Activated CD4-positive, alpha-beta T cell treated with anti-CD3 and anti-CD28 coated beads for 36 hours (primary cell): Measurements from ENCODE around the gene CHCHD6. TPM values are rescaled to one million over a fixed set of nuclear protein-coding genes. Genes with fewer than 3 reads are reported as not detected.

Experiments
- ATAC-seq: fragments of 200-7000 bp; cut with Tn5 transposase; one replicate; pipeline ENCODE4 v1.10.0; 2021; ENCODE audit warnings: mild to moderate bottlenecking, moderate library complexity
- CTCF ChIA-PET: fragments of 350-600 bp; sonication (Branson Sonifier 250); formaldehyde crosslinking; loops from one replicate; lab custom pipeline; 2021; ENCODE audit warnings: antibody characterized with exemption; lab: Charles Lee
- POLR2A ChIA-PET: fragments of 350-600 bp; sonication (Branson Sonifier 250); formaldehyde crosslinking; loops from one replicate; lab custom pipeline; 2021; ENCODE audit warnings: antibody characterized with exemption, inconsistent platforms; lab: Charles Lee
- DNase-seq: peaks from one replicate; pipeline ENCODE4 v3.0.0-alpha.2; 2020
- H3K27ac Mint-ChIP-seq: one replicate; pipeline ENCODE4 v1.8.0; 2021; ENCODE audit warnings: mixed read lengths
- H3K27me3 Mint-ChIP-seq: one replicate; pipeline ENCODE4 v1.8.0; 2021; ENCODE audit warnings: mixed read lengths
- H3K36me3 Mint-ChIP-seq: one replicate; pipeline ENCODE4 v1.8.0; 2021; ENCODE audit warnings: low read depth, mixed read lengths
- H3K4me1 Mint-ChIP-seq: one replicate; pipeline ENCODE4 v1.8.0; 2021; ENCODE audit warnings: mixed read lengths
- H3K4me3 Mint-ChIP-seq: one replicate; pipeline ENCODE4 v1.8.0; 2021; ENCODE audit warnings: mild to moderate bottlenecking, moderate library complexity, mixed read lengths
- H3K9me3 Mint-ChIP-seq: one replicate; pipeline ENCODE4 v1.8.0; 2021; ENCODE audit warnings: low read depth, mixed read lengths
- intact Hi-C, 2 experiments: fragments of 100-400 bp; cut with DNase I in 1 of 2; cut with micrococcal nuclease in 1 of 2; formaldehyde crosslinking; loops; one replicate each; pipeline versions ENCODE4 v1.14.2 to v1.15.1; 2022 to 2024; cut with DNase I, micrococcal nuclease
- total RNA-seq, 2 experiments: library from RNA; stranded (reverse); gene quantifications; one replicate each; pipeline ENCODE4 v1.2.3, GENCODE V29; 2021

Gene CHCHD6
- total RNA-seq, 2 experiments from 2014 or later, result 17.1 to 17.7 TPM

DNA sequence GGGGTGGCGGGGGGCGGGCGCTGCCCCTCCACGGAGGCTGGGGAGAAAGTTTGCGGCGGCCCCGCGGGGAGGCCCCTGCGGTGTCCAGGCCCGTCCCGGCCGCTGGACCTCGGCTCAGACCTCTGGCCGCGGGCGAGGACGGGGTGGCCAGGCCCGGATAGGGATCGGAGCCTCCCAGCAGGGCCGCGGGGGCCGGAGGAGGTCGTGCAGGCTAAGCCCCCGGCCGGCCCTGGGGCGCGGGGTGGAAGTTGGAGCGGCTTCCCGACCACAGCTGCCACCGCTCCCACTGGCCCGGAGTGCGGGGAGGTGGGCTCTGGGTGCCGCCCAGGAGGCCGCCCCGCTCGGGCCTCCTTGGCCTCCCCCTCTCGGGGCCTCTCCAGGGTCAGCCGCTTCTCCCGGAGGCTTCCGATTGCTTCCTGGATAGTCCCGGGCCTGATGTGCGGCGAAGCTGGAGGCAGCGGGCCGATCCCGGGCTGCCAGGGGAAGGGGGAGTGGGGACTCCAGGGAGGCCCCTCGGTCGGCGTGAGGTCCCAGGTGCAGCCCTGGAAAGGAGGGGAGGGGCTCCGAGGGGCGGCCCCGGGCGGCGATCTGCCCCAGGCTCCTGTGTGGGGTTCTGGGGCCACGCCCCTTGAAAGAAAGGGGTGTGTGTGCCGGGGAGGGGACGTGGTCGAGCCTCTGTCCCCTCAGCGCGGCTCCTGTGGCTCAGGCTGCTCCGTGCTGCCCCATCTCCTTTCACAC is 279.8 kb downstream of the CHCHD6 start:
- Mint-ChIP-seq H3K27me3 (no peaks in the 10 kb centered on the region), H3K4me3 (peak overlapping the region; percentile 51), H3K36me3 (no peaks in the 10 kb centered on the region), H3K4me1 (peaks cover 20% of the 10 kb centered on the region), H3K9me3 (no peaks in the 10 kb centered on the region), H3K27ac (no peak overlapping the region)
- ChIA-PET POLR2A (interaction anchor here (0.5 to 0.8 kb wide), 2 partner anchors 10 to 331 kb away, joined by 3 read pairs; no protein-coding TSS in a partner anchor), CTCF (interaction anchor here (1.1 kb wide), 1 partner anchor 10 kb away, joined by 3 read pairs; no protein-coding TSS in a partner anchor)
- DNase-seq (peak; percentile 60), ATAC-seq (no peak)
- intact Hi-C loops, result loop anchor here (2.0 to 10.0 kb wide), 8 partner anchors 279 to 1069 kb away; partner anchors contain the start of genes CHCHD6 (in 1 of the 2), KLF15 (in 1 of the 2) and SLC41A3 (in 1 of the 2)

DNA sequence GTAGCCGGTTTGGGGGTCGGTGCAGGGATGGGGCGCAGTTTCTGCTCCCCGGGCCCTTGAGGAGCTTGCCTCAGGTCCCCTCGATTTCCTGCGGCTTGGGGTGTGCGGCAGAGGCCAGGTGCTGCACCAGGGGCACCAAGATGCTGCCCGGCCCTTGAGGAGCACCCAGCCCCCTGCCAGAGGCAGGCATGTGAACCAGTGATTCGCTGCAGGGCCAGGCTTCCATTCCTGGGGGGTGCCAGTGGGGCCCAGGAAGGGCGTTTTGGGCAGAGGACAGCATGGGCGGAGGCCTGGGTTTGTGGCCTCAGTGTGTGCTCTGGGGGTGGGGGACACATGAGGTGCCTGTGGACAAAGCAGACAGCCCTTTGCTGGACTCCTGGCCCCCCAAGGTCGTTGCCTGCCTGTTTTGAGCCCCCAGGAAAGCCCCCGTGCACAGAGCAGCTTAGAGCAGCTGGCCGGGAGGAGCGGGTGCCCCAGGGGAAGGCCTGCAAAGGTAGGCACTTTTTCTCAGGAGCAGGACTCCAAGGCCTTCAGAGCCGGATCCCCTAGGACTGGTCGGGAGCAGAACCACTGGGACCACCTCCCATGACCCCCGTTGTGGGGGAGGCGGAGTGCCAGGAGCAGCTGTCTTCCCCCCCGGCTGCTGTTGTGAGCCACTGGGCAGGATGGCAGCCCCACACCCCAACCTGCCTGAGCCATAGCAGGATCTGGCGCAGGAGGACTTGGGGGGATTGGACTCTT is 280.5 kb downstream of the CHCHD6 start:
- DNase-seq (no peak), ATAC-seq (no peak)
- intact Hi-C loops, result loop anchor here (5.0 to 10.0 kb wide), 5 partner anchors 280 to 1070 kb away; partner anchors contain the start of gene CHCHD6 (in 1 of the 2)
- Mint-ChIP-seq H3K27ac (no peak overlapping the region), H3K4me1 (peaks cover 15% of the 10 kb centered on the region), H3K36me3 (peaks cover 4% of the 10 kb centered on the region), H3K9me3 (no peaks in the 10 kb centered on the region), H3K4me3 (peak overlapping the region; percentile 51), H3K27me3 (no peaks in the 10 kb centered on the region)
- ChIA-PET POLR2A (interaction anchor here (0.5 to 0.8 kb wide), 2 partner anchors 11 to 332 kb away, joined by 3 read pairs; no protein-coding TSS in a partner anchor), CTCF (interaction anchor here (1.1 kb wide), 1 partner anchor 9 kb away, joined by 3 read pairs; no protein-coding TSS in a partner anchor)

DNA sequence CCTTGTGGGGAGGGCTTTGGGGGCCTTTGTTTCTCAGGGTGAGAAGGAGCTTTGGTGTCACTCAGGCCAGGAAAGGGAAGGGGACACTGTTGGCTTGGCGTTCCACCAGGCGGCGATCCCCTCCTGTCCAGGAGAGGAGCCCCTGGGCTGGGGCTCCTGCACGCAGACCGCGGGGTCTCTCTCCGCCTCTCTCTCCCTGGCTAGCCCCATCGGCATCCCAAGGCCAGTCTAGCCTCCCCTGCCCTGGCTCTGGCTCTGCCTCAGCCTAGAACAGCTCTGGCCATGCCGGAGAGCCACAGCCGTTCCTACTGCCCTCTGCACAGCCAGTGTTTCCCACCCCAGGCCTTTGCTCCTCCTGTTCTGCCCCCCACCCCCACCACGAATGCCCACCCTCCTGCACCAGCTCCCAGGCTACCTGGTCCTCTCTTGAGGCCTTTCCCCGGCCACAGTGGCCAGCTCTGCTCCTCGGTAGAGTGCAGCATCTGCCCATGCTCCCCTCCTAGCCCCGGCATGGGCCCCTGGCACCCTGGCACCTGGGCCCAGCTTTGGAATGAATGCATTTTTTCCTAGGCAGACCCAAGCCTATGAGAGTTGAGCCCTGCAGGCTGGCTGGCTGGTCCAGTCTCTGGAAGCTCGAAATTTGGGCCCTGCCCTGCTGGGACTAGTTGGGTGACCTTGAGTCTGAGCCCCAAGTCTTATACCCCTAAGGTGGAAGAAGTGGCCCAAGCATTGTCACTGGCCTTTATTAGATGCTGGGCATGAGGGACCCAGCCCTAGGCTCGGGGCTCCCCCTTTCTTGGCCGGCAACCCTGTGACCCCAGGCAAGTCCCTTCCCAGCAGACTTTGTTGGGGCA is 281.3 kb downstream of the CHCHD6 start:
- POLR2A ChIA-PET, result no interaction called here
- H3K9me3 Mint-ChIP-seq, result no peaks in the 10 kb centered on the region
- peaks cover 4% of the 10 kb centered on the region for H3K36me3 Mint-ChIP-seq
- ATAC-seq (no peak), DNase-seq (no peak)
- peak overlapping the region; percentile 12 for H3K4me3 Mint-ChIP-seq
- CTCF ChIA-PET, result no interaction called here
- no peak overlapping the region for H3K27ac Mint-ChIP-seq
- peaks cover 14% of the 10 kb centered on the region for H3K4me1 Mint-ChIP-seq
- no peaks in the 10 kb centered on the region for H3K27me3 Mint-ChIP-seq
- intact Hi-C loops, result loop anchor here (10.0 kb wide), 4 partner anchors 281 to 1071 kb away; partner anchors contain the start of gene CHCHD6 (in 1 of the 2)

DNA sequence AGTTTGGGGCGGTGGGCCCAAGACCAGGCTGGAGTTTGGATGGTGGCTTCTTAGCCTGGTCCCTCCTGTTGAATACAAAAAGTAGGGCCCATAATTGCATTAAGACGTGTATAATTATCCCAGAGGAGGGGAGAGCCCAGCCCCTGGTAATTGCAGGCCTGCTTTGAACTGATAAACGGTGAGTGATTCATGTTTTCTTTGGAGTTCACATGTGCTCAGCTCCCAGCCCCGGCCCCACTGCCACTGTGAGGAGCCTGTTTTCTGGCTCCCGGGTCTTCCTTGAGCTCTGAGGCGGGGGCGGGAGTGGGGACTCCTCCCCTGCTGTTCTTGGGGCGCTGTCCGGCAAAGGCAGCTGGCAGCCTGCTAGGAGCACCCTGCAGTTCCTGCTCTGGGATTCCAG is 282.0 kb downstream of the CHCHD6 start:
- ChIA-PET CTCF (no interaction called here), POLR2A (no interaction called here)
- DNase-seq, result no peak
- ATAC-seq, result no peak
- Mint-ChIP-seq H3K27ac (no peak overlapping the region), H3K9me3 (no peaks in the 10 kb centered on the region), H3K27me3 (no peaks in the 10 kb centered on the region), H3K4me1 (peaks cover 14% of the 10 kb centered on the region), H3K36me3 (peaks cover 6% of the 10 kb centered on the region), H3K4me3 (no peak overlapping the region)
- intact Hi-C loops, result loop anchor here (10.0 kb wide), 4 partner anchors 281 to 1071 kb away; partner anchors contain the start of gene CHCHD6 (in 1 of the 2)

DNA sequence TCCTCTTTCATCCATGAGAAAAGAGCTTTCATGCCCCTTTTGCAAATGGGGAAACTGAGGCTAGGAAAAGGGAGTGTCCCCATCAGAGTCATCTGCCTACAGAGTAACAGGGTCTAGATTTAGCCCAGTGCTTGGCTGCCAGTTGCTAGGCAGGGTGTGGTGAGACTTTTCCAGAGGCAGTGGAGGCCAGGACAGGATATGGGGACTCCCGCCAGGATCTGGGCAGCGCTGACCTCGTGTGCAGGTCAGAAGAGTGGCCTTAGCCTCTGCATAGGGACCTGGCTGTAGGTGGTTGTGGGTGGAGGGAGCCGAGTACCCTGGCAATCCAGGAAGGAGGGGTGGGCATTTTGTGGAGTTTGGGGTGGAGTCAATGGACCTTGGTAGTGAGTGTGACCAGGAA is 283.1 kb downstream of the CHCHD6 start:
- CTCF ChIA-PET, result no interaction called here
- Mint-ChIP-seq H3K4me1 (peaks cover 5% of the 10 kb centered on the region), H3K36me3 (peaks cover 6% of the 10 kb centered on the region)

DNA sequence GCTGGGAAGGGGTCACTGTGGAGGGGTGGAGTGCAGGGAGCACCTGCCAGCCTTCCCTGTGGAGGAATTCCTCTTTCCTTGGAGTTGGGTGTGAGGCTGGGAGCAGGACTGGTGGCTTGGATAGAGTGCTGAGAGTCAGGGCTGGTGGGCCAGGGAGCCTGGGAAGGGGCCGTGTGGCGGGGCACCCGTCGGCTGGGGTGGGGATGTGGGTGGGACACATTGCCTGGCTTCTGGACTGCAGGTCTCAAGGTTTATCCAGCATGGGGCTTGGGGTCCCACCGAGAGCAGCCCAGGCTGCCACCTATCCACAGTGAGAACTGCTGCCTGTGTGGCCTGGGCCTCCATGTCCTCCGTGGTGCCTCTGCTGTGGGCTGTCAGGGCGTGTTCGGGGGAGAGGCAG is 283.6 kb downstream of the CHCHD6 start:
- Mint-ChIP-seq H3K4me1 (peaks cover 2% of the 10 kb centered on the region), H3K9me3 (no peaks in the 10 kb centered on the region), H3K27me3 (no peaks in the 10 kb centered on the region), H3K36me3 (peaks cover 6% of the 10 kb centered on the region), H3K27ac (no peak overlapping the region), H3K4me3 (no peak overlapping the region)
- ATAC-seq (no peak), DNase-seq (no peak)
- intact Hi-C loops, result loop anchor here (10.0 kb wide), 4 partner anchors 283 to 1073 kb away; partner anchors contain the start of gene CHCHD6 (in 1 of the 2)
- ChIA-PET POLR2A (no interaction called here), CTCF (no interaction called here)

More for the DNA sequence above, 283.1 kb downstream of the CHCHD6 start:
- intact Hi-C loops, result loop anchor here (10.0 kb wide), 4 partner anchors 282 to 1072 kb away; partner anchors contain the start of gene CHCHD6 (in 1 of the 2)
- Mint-ChIP-seq H3K27me3 (no peaks in the 10 kb centered on the region), H3K4me3 (no peak overlapping the region), H3K9me3 (no peaks in the 10 kb centered on the region), H3K27ac (no peak overlapping the region)
- ATAC-seq (no peak), DNase-seq (no peak)
- POLR2A ChIA-PET, result no interaction called here

DNA sequence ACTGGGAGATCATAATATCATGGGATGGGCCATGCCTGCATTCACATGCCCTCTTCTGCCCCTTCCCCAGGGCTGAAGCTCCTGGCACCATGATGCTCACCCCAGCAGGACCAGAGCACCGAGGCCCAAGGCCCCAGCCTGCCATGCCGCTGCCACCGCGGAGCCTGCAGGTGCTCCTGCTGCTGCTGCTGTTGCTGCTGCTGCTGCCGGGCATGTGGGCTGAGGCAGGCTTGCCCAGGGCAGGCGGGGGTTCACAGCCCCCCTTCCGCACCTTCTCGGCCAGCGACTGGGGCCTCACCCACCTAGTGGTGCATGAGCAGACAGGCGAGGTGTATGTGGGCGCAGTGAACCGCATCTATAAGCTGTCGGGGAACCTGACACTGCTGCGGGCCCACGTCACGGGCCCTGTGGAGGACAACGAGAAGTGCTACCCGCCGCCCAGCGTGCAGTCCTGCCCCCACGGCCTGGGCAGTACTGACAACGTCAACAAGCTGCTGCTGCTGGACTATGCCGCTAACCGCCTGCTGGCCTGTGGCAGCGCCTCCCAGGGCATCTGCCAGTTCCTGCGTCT is 284.5 kb downstream of the CHCHD6 start:
- no peaks in the 10 kb centered on the region for H3K27me3 Mint-ChIP-seq
- peaks cover 2% of the 10 kb centered on the region for H3K4me1 Mint-ChIP-seq
- no peak for ATAC-seq
- CTCF ChIA-PET, result interaction anchor here (1.1 kb wide), 1 partner anchor 19 kb away, joined by 3 read pairs; no protein-coding TSS in a partner anchor
- no peak overlapping the region for H3K27ac Mint-ChIP-seq
- POLR2A ChIA-PET, result no interaction called here
- H3K36me3 Mint-ChIP-seq, result peaks cover 6% of the 10 kb centered on the region
- DNase-seq, result no peak
- intact Hi-C loops, result loop anchor here (10.0 kb wide), 4 partner anchors 284 to 1074 kb away; partner anchors contain the start of gene CHCHD6 (in 1 of the 2)
- H3K9me3 Mint-ChIP-seq, result no peaks in the 10 kb centered on the region
- H3K4me3 Mint-ChIP-seq, result no peak overlapping the region

DNA sequence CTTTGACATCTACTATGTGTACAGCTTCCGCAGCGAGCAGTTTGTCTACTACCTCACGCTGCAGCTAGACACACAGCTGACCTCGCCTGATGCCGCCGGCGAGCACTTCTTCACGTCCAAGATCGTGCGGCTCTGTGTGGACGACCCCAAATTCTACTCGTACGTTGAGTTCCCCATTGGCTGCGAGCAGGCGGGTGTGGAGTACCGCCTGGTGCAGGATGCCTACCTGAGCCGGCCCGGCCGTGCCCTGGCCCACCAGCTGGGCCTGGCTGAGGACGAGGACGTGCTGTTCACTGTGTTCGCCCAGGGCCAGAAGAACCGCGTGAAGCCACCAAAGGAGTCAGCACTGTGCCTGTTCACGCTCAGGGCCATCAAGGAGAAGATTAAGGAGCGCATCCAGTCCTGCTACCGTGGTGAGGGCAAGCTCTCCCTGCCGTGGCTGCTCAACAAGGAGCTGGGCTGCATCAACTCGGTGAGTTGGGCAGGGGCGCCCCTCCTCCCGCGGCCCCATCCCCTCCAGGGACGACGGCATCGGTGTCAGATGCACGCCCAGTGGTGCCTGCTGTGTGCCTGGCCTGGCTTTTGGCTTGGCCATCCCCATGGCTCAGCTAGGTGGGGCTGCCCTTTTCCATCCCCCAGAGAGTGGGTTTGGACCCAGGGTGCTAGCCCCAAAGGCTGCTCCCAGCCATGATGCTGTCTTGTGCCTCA is 285.4 kb downstream of the CHCHD6 start:
- Mint-ChIP-seq H3K36me3 (peaks cover 6% of the 10 kb centered on the region), H3K4me3 (no peak overlapping the region), H3K9me3 (no peaks in the 10 kb centered on the region), H3K4me1 (no peaks in the 10 kb centered on the region), H3K27ac (no peak overlapping the region), H3K27me3 (no peaks in the 10 kb centered on the region)
- ATAC-seq, result no peak
- no peak for DNase-seq
- intact Hi-C loops, result loop anchor here (10.0 kb wide), 4 partner anchors 285 to 1075 kb away; partner anchors contain the start of gene CHCHD6 (in 1 of the 2)
- CTCF ChIA-PET, result interaction anchor here (1.1 kb wide), 1 partner anchor 20 kb away, joined by 3 read pairs; no protein-coding TSS in a partner anchor
- POLR2A ChIA-PET, result no interaction called here

DNA sequence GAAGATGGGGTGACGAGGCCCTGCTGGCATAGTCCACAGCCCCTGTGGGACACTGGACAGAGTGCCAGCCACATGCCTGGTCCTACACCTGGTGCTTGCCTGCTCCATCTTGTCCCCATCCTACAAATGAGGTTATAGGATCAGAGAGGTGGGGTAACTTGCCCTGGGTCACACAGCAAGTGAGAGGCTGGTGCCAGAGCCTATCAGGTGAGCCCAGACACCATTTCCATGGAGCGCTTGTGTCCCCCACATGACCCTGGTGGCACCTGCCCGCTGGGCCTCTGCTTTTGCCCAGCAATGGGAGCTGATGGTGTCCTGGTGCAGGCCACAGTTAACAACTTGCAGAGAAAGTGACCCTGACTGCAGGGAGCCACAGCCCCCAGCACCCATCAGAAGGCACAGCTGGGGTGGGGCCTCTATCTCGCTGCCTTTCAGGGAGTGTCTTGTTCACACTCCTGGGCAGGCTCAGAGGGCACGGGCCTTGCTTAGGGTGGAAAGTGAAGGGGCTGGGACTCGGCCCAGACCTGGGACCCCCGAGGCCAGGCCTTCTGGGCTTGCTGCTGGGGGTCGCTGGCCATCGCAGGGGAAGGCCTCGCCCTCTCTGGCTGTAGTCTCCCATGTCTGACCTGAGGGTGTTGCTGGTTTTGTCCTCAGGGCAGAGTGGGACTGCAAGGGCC is 286.1 kb downstream of the CHCHD6 start:
- no peak overlapping the region for H3K27ac Mint-ChIP-seq
- intact Hi-C loops, result no loop called here
- ChIA-PET POLR2A (no interaction called here), CTCF (interaction anchor here (0.6 kb wide), 1 partner anchor 777 kb away, joined by 3 read pairs; no protein-coding TSS in a partner anchor)
- ATAC-seq (no peak), DNase-seq (no peak)
- H3K27me3 Mint-ChIP-seq, result no peaks in the 10 kb centered on the region
- H3K9me3 Mint-ChIP-seq, result no peaks in the 10 kb centered on the region
- H3K36me3 Mint-ChIP-seq, result peaks cover 6% of the 10 kb centered on the region
- H3K4me3 Mint-ChIP-seq, result no peak overlapping the region
- no peaks in the 10 kb centered on the region for H3K4me1 Mint-ChIP-seq
